Stimulated activated naive B cell treated with anti-CD40 and anti-IgM and Interleukin-4, amounts not matched to agents 10 μg/mL and 1 μg/mL and 100 μg/mL, for 72 hours (primary cell): ENCODE data around the gene ZNF558.

ENCODE experiments used
- ATAC-seq, 2 donors: fragments of 150-1000 bp; cut with Tn5 transposase; replicated peaks; 2 replicates each; pipeline ENCODE4 v1.10.0; 2021; ENCODE audit warnings: moderate library complexity in 1 of 2
- DNase-seq: peaks from one replicate; pipeline ENCODE4 v3.0.0; 2021
- H3K27ac Mint-ChIP-seq: one replicate; pipeline ENCODE4 v1.8.0; 2022; ENCODE audit warnings: mild to moderate bottlenecking, mixed read lengths
- H3K27me3 Mint-ChIP-seq, 2 donors: one replicate each; pipeline ENCODE4 v1.8.0; 2022; ENCODE audit warnings: mixed read lengths in 2 of 2
- H3K36me3 Mint-ChIP-seq, 2 donors: one replicate each; pipeline ENCODE4 v1.8.0; 2022; ENCODE audit warnings: mixed read lengths in 2 of 2, mild to moderate bottlenecking in 1 of 2
- H3K4me1 Mint-ChIP-seq, 2 donors: one replicate each; pipeline ENCODE4 v1.8.0; 2022; ENCODE audit warnings: mixed read lengths in 2 of 2, mild to moderate bottlenecking in 1 of 2
- H3K4me3 Mint-ChIP-seq, 2 donors: one replicate each; pipeline ENCODE4 v1.8.0; 2022; ENCODE audit warnings: mild to moderate bottlenecking in 2 of 2, mixed read lengths in 2 of 2, moderate library complexity in 1 of 2
- H3K9me3 Mint-ChIP-seq, 2 donors: one replicate each; pipeline ENCODE4 v1.8.0; 2022; ENCODE audit warnings: mixed read lengths in 2 of 2, mild to moderate bottlenecking in 1 of 2

The ZNF558 gene

DNA sequence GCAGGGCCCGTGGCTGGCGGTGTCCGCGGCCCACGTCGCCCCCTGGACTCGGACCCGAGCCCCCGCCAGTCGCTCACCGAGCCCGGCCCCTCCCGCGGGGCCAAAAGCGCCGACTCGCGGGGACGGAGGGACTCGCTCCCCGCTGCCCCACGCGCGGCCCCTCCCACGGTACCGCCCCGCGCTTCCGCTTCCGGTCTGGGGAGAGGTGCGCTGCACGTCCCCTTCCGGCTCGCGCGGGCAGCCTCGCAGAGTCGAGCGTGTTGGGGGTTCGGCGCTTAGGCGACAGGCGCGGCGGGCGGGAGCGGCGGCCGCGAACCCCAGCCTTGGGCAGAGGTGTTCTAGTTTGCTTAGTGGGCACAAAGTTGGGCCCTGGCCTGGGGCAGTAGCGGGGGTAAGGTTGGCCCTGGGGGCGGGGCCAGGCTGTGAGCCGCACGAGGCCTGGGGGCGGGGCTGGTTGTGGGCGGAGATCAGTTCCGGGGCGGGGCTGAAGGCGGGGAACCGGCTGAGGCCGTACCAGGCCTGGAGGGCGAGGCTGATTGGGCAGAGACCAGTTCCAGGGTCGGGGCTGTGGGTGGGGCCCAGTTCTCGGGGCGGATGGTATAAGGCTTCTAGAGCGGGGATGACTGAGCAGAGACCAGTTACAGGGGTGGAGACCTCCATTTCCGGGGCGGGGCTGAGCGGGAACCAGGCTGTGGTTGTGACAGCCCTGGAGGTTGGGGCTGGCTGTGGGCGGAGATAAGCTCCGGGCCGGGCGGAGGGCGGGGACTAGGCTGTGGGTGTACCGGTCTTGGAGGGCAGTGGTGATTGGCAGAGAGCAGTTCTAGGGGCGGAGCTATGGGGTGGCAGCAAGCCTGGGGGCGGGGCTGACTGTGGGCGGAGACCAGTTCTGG lies at the start of gene ZNF558, which contains the start of gene MBD3L1:
TSS of gene ZNF558 (minus strand) at position 173 of the 890 bp plus-strand sequence. CDS start 9,645 bp downstream, outside the sequence.
TSS of gene MBD3L1 (plus strand) at position 246 of the 890 bp plus-strand sequence. CDS start 10,302 bp downstream, outside the sequence.
- DNase-seq: peak; percentile 99
- ATAC-seq: peak; percentile 88 to 92
- peaks cover 15 to 21% of the 10 kb centered on the region in 2 donors for H3K36me3 Mint-ChIP-seq
- H3K4me3 Mint-ChIP-seq: peak within 1 kb of the TSS; percentile 93 to 98
- peaks cover 0 to 4% of the 10 kb centered on the region in 2 donors for H3K9me3 Mint-ChIP-seq
- peaks cover 7 to 23% of the 10 kb centered on the region in 2 donors for H3K4me1 Mint-ChIP-seq
- H3K27ac Mint-ChIP-seq: peak within 1 kb of the TSS; percentile 98
- H3K27me3 Mint-ChIP-seq: no peaks in the 10 kb centered on the region

DNA sequence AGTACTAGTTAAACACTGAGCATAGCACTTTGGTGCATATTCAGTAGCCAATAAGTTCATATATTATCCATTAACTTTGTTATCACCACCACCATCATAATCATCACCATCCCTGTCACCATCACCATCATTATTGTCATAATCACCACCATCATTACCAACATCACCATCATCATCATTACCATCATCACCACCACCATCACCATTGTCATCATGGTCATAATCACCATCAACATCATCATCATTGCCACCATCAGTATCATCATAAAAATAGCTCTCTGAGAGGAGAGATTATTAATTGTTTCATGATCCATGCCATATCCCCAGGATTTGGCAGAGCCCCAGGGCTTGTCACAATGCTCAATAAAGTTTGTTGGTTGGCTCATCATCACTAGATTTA lies 49.4 kb upstream of the ZNF558 start:
- no peak overlapping the region for H3K4me3 Mint-ChIP-seq
- DNase-seq: no peak
- peaks cover 14 to 20% of the 10 kb centered on the region in 2 donors for H3K9me3 Mint-ChIP-seq
- H3K4me1 Mint-ChIP-seq: no peaks in the 10 kb centered on the region
- H3K36me3 Mint-ChIP-seq: peaks cover 0 to 2% of the 10 kb centered on the region in 2 donors
- no peak overlapping the region for H3K27ac Mint-ChIP-seq
- ATAC-seq: no peak
- peaks cover 11% of the 10 kb centered on the region in 2 donors for H3K27me3 Mint-ChIP-seq

DNA sequence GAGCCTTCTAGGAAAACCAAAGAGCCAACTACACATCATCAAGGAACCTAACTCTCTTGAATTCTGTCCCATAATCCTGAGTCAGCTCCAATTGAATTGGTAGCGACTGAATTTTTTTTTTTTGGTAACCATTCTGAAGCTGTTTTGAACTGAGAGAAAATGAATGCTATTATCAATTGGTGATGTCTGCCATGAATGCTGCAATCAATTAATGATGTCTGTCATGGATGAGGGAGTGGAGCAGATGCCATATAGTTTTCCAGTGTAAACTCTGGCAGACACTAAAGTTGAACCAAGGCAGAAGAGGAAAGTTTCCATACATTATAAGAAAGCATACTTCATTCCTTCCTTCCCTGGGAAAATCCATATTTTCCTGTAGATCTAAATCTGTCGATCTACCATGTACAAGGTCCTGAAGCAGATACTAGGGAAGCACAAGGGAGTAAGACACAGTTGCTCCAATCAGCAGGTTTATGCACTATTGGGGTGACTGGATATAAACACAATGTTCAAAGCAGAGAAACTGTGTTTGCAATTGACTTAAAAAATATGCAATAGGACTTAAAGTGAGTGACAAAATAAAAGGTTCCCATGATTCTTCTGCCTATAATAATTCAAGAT lies 48.9 kb upstream of the ZNF558 start:
- peaks cover 11% of the 10 kb centered on the region in 2 donors for H3K27me3 Mint-ChIP-seq
- no peak overlapping the region for H3K27ac Mint-ChIP-seq
- ATAC-seq: no peak
- peaks cover 17 to 20% of the 10 kb centered on the region in 2 donors for H3K9me3 Mint-ChIP-seq
- no peak for DNase-seq
- no peaks in the 10 kb centered on the region for H3K4me1 Mint-ChIP-seq
- H3K36me3 Mint-ChIP-seq: peaks cover 0 to 2% of the 10 kb centered on the region in 2 donors
- H3K4me3 Mint-ChIP-seq: no peak overlapping the region

- peaks cover 13 to 22% of the 10 kb centered on the region in 2 donors for H3K9me3 Mint-ChIP-seq
Observed at GRCh38 chr19:8877854-8878705, 46.0 kb upstream of the ZNF558 start.

GRCh38 chr19:8866344-8866743 lies 34.2 kb upstream of the ZNF558 start:
- DNase-seq: no peak
- Mint-ChIP-seq H3K27me3 (peaks cover 10% of the 10 kb centered on the region in 2 donors), H3K4me1 (no peaks in the 10 kb centered on the region), H3K4me3 (no peak overlapping the region), H3K27ac (no peak overlapping the region), H3K9me3 (no peaks in the 10 kb centered on the region), H3K36me3 (no peaks in the 10 kb centered on the region)
- ATAC-seq: no peak

More at GRCh38 chr19:8877854-8878705, 46.0 kb upstream of the ZNF558 start:
- no peak overlapping the region for H3K4me3 Mint-ChIP-seq
- ATAC-seq (no peak), DNase-seq (no peak)
- peaks cover 13% of the 10 kb centered on the region in 2 donors for H3K27me3 Mint-ChIP-seq
- peaks cover 0 to 2% of the 10 kb centered on the region in 2 donors for H3K36me3 Mint-ChIP-seq
- no peaks in the 10 kb centered on the region for H3K4me1 Mint-ChIP-seq
- H3K27ac Mint-ChIP-seq: no peak overlapping the region

DNA sequence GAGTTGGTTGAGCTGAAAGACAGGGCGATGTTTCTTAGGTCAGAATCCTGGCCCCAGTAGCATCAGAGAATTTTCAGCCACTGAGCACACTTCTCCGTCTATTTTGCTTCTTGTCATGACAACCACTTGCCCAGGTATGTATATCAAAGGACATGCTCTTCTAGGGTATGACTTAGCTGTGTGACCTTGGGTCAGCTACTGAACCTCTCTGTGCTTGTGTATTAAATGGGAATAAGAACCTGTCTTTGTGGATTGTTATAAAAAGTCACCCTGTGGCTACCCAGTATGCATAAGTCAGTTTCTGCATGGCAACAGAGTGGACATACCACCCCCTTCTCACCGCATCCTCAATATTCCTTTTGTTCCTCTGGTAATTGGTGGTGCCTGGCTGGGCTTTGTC lies 26.2 kb upstream of the ZNF558 start:
- DNase-seq (no peak), ATAC-seq (no peak)
- Mint-ChIP-seq H3K4me3 (no peak overlapping the region), H3K4me1 (no peaks in the 10 kb centered on the region), H3K9me3 (no peaks in the 10 kb centered on the region), H3K27me3 (peaks cover 24 to 26% of the 10 kb centered on the region in 2 donors), H3K36me3 (no peaks in the 10 kb centered on the region), H3K27ac (no peak overlapping the region)

GRCh38 chr19:8850488-8850887 lies 18.4 kb upstream of the ZNF558 start:
- H3K4me1 Mint-ChIP-seq: no peaks in the 10 kb centered on the region
- H3K27me3 Mint-ChIP-seq: peaks cover 6 to 18% of the 10 kb centered on the region in 2 donors

DNA sequence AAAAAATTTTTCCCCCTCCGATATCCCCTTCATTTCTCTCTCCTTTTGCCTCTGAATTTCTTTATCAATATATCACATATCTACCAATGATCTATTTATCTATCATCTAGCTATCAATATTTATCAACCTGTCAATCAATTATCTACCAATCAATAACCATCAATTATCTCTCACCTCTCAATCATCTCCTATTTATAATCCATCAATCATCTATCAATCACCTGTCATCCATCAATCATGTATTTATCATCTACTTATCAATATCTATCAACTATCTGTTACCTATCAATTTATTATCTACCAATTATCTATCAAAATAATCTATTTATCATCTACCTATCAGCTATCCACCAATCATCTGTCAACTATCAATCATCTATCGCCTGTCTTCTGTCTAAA lies 17.1 kb upstream of the ZNF558 start:
- Mint-ChIP-seq H3K27ac (no peak overlapping the region), H3K9me3 (peaks cover 16 to 19% of the 10 kb centered on the region in 2 donors), H3K4me3 (no peak overlapping the region), H3K36me3 (peaks cover 2 to 3% of the 10 kb centered on the region in 2 donors), H3K27me3 (peaks cover 6 to 18% of the 10 kb centered on the region in 2 donors), H3K4me1 (no peaks in the 10 kb centered on the region)
- no peak for DNase-seq
- ATAC-seq: no peak

More at GRCh38 chr19:8850488-8850887, 18.4 kb upstream of the ZNF558 start:
- no peak for ATAC-seq
- Mint-ChIP-seq H3K4me3 (no peak overlapping the region), H3K27ac (no peak overlapping the region), H3K36me3 (peaks cover 2 to 3% of the 10 kb centered on the region in 2 donors), H3K9me3 (peaks cover 16 to 19% of the 10 kb centered on the region in 2 donors)
- no peak for DNase-seq

GRCh38 chr19:8846819-8847218 lies 14.7 kb upstream of the ZNF558 start:
- Mint-ChIP-seq H3K36me3 (peaks cover 2 to 3% of the 10 kb centered on the region in 2 donors), H3K9me3 (peaks cover 16 to 19% of the 10 kb centered on the region in 2 donors), H3K27ac (no peak overlapping the region), H3K27me3 (peaks cover 18% of the 10 kb centered on the region in 2 donors), H3K4me3 (no peak overlapping the region), H3K4me1 (no peaks in the 10 kb centered on the region)
- DNase-seq: no peak
- no peak for ATAC-seq

DNA sequence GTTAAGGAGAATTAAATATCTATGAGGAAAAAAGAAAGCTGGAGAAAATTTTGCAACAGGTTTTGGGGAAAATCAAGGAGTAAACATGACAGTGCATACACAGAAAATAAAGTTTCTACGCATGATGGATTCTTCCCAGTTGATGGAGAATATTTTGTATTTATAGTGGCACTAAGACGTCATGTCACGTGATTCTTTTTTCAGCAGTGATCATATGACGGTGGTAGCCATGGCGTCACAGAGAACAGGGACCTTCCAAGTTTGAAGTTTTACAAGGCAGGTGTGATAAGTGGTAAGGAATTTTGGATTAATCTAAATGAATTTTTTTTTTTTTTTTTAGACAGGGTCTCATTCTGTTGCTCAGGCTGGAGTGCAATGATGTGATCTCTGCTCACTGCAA lies 8.6 kb upstream of the ZNF558 start:
- Mint-ChIP-seq H3K9me3 (no peaks in the 10 kb centered on the region), H3K4me3 (no peak overlapping the region), H3K27ac (no peak overlapping the region), H3K4me1 (no peaks in the 10 kb centered on the region), H3K27me3 (peaks cover 13 to 22% of the 10 kb centered on the region in 2 donors), H3K36me3 (no peaks in the 10 kb centered on the region)
- DNase-seq: no peak
- no peak for ATAC-seq

DNA sequence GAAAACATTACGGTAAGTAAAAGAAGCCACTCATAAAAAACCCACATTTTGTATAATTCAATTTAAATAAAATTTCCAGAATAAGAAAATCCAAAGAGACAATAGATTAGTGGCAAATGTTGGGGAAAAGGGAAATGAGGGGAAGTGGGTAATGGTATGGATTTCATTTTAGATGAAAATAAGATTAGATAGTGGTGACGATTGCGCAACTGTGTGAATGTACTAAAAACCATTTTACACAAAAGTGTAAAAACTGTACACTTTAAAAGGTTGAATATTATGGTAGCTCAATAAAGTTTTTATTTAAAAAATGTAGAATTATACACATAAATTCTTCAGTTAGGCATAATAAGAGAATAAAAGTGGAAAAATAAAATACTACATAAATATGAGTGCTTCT lies 3.8 kb upstream of the ZNF558 start:
- Mint-ChIP-seq H3K27me3 (peaks cover 7 to 9% of the 10 kb centered on the region in 2 donors), H3K9me3 (peaks cover 0 to 4% of the 10 kb centered on the region in 2 donors), H3K4me3 (no peak overlapping the region), H3K36me3 (no peaks in the 10 kb centered on the region), H3K27ac (no peak overlapping the region), H3K4me1 (peaks cover 5 to 18% of the 10 kb centered on the region in 2 donors)
- DNase-seq (no peak), ATAC-seq (no peak)

GRCh38 chr19:8835446-8835845 lies 3.3 kb upstream of the ZNF558 start:
- Mint-ChIP-seq H3K36me3 (no peaks in the 10 kb centered on the region), H3K4me3 (no peak overlapping the region), H3K27ac (no peak overlapping the region), H3K4me1 (peaks cover 5 to 18% of the 10 kb centered on the region in 2 donors), H3K27me3 (peaks cover 6 to 7% of the 10 kb centered on the region in 2 donors), H3K9me3 (peaks cover 0 to 4% of the 10 kb centered on the region in 2 donors)
- DNase-seq (no peak), ATAC-seq (no peak)

- H3K4me1 Mint-ChIP-seq: peaks cover 7 to 23% of the 10 kb centered on the region in 2 donors
- no peaks in the 10 kb centered on the region for H3K27me3 Mint-ChIP-seq
- H3K27ac Mint-ChIP-seq: peak overlapping the region; percentile 97
- H3K4me3 Mint-ChIP-seq: peak overlapping the region; percentile 93 to 98
- peak; percentile 19 to 26 for ATAC-seq
- no peak for DNase-seq
- H3K36me3 Mint-ChIP-seq: peaks cover 19 to 23% of the 10 kb centered on the region in 2 donors
- peaks cover 0 to 4% of the 10 kb centered on the region in 2 donors for H3K9me3 Mint-ChIP-seq
Observed at GRCh38 chr19:8831832-8832131, 322 bp downstream of the ZNF558 start.

- Mint-ChIP-seq H3K4me3 (peak overlapping the region; percentile 93 to 98), H3K9me3 (peaks cover 0 to 4% of the 10 kb centered on the region in 2 donors), H3K36me3 (peaks cover 19 to 23% of the 10 kb centered on the region in 2 donors), H3K4me1 (peaks cover 7 to 23% of the 10 kb centered on the region in 2 donors), H3K27ac (peak overlapping the region; percentile 97), H3K27me3 (no peaks in the 10 kb centered on the region)
- ATAC-seq (no peak), DNase-seq (no peak)
Observed at GRCh38 chr19:8831373-8831772, 731 bp downstream of the ZNF558 start.
